ENCODE data around the gene MAPK12. TPM values are rescaled to one million over a fixed set of nuclear protein-coding genes. Genes with fewer than 3 reads are reported as not detected.

MAPK12 gene
- total and polyA plus RNA-seq, 9 of the 15 experiments (the other 6 are each of a cell fraction or from before 2014, with no cell fraction given): 0.79 to 71.5 (median 32.8) TPM

- TF ChIP-seq YY1 (IDR thresholded peaks at IDR 0.05; ENCODE audit: borderline replicate concordance in 1 of 3, control insufficient read depth in 1 of 3, extremely low read depth in 1 of 3, insufficient read depth in 3 of 3, insufficient read length in 1 of 3, insufficient replicate concordance in 2 of 3, low read depth in 1 of 3, low read length in 2 of 3) (no peak), HES1 (IDR thresholded peaks at IDR 0.05; ENCODE audit: low read depth) (no peak), ETV1 (tag; conservative IDR thresholded peaks at IDR 0.05; ENCODE audit: low read depth) (no peak), ZNF253 (CRISPR knock-in tag; conservative IDR thresholded peaks at IDR 0.05) (no peak), MEIS2 (IDR thresholded peaks at IDR 0.05; ENCODE audit: partially characterized antibody) (no peak), ZNF121 (CRISPR knock-in tag; conservative IDR thresholded peaks at IDR 0.05) (no peak), CC2D1A (IDR thresholded peaks at IDR 0.05) (no peak), ZNF239 (CRISPR knock-in tag; IDR thresholded peaks at IDR 0.05) (no peak), IFI16 (CRISPR knock-in tag; IDR thresholded peaks at IDR 0.05) (no peak), FOXM1 (IDR thresholded peaks at IDR 0.05; ENCODE audit: low read depth) (no peak), FOXM1 (CRISPR knock-in tag; IDR thresholded peaks at IDR 0.05; ENCODE audit: low read depth) (no peak)
- TF ChIP-seq, protein P1, sequence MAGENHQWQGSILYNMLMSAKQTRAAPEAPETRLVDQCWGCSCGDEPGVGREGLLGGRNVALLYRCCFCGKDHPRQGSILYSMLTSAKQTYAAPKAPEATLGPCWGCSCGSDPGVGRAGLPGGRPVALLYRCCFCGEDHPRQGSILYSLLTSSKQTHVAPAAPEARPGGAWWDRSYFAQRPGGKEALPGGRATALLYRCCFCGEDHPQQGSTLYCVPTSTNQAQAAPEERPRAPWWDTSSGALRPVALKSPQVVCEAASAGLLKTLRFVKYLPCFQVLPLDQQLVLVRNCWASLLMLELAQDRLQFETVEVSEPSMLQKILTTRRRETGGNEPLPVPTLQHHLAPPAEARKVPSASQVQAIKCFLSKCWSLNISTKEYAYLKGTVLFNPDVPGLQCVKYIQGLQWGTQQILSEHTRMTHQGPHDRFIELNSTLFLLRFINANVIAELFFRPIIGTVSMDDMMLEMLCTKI (IDR thresholded peaks at IDR 0.05; ENCODE audit: partially characterized antibody): no peak
Observed at GRCh38 chr22:50261615-50262459, at the start of gene MAPK12 (continued).
